Measurements from ENCODE around the gene GRAMD4.

GRAMD4 gene

DNA sequence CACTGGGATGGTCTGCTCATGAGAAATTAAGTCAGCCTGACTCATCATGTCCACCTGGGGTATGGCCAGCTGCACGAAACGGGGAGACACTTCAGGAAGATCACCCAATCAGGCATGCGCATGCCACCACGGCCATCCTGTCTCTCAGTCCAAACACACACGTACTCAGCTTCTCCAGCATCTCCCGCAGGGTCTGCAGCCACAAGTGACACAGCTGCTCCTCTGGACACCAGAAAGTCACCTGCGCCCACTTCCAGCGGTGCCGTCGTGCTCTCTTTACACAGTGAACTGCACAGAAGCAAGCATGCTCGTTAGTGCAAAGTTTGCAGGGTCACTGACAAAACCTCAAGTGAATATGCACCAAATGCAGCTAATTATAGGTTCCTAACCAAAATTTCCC is 99.7 kb downstream of the GRAMD4 start:
- no peak for DNase-seq (ENCODE audit: low read depth in 2 of 2)

DNA sequence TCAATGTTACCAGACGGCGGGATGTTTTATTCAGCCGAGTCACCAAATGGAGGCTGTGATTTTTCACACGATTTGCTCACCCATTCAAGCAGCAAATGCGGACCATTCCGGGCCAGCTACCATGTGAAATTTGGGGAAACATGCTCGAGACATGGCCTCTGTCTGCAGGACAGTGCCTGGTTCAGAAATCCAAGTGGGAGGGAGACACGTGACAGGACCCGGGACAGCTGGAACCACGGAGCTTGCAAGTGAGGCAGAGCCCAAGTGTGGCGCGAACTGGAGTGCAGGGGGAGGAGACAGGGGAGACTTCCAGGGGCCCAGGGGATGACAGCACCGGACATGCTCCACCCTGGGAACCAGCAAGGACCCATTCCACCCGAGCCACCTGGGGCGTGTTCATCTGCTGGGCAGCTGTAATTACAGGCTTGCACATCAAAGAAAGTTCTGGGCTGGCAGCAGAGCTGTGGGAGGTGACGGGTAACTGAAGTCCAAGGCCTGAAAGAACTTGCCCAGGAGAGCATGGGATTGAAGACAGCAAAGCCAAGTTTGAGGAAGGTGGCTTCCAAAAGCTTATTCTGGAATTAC is 101.4 kb downstream of the GRAMD4 start:
- no peak for DNase-seq (ENCODE audit: low read depth in 2 of 2)

DNA sequence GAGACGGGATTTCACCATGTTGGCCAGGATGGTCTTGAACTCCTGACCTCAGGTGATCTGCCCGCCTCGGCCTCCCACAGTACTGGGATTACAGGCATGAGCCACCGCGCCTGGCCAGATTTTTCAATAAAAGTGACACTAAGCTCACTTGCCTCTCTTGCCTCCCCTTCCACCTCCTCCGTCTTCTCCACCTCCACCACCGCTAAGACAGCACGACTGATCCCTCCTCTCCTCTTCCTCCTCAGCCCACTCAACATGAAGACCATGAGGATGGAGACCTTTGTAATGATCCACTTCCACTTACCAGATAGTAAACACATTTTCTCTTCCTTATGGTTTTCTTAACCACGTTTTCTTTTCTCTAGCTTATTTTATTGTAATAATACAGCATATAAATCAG is 103.7 kb downstream of the GRAMD4 start:
- no peak for DNase-seq (ENCODE audit: low read depth in 2 of 2)

DNA sequence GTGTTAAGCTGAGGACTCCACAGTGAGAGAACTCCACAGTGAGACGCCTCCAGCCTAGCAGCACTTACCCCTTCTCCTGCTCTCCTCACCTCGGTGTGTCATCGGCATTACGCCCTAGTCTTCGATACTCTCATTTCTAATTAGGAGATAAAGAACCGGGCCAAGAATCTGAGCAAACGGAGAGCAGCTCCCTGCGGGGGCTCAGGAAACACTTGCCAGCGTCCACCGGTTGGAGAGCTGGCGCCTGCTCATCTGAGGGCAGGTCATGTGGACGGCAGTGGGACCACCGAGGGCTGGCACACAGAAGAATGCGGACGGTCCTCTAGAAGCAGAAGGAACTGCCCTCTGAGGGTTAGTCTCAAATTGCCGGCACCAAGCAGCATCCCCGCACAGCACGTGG is 104.9 kb downstream of the GRAMD4 start:
- no peak for DNase-seq (ENCODE audit: low read depth in 2 of 2)

DNA sequence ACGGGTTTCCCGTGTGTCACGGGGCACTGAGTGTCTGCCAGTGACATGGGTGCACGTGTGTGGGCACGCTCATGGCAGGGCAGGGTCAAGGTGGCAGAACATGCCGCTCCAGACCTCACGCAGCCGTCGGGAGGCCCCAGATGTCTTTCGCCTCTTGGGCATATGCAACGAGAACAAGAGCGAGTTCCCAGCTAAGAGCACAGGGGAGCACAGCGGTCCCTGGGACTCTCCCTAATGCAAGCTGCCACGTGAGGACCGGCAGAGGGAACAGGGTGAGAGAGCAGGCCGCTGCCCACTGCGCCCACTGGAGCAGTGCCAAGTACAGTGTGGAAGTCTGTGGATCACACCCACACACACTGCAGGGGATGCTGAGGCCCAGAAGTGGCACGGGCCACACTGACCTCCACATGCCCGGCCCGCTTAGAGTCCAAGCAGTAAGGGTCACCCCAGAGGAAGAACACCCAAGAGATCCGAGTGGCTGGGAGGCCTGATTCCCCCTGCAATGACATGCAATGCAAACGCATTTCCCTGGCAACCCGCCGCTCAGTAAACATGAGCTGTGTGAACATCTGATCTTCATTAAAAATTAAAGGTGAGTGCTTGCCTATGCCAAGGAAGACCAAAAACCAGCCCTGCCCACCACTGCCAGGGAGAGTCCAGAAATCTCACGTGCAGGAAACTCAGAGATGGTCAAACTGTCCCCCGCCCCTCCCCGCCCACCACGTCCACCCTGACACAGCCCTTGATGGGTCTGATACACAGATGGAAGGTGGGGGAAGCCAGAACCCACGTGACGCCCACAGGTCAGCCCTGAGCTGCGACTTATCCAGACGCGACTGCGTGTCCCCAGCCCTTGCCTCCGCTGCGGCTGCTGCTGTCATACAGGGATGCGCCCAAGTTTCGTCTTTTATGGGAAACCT is 106.1 kb downstream of the GRAMD4 start:
- no peak for DNase-seq (ENCODE audit: low read depth in 2 of 2)

DNA sequence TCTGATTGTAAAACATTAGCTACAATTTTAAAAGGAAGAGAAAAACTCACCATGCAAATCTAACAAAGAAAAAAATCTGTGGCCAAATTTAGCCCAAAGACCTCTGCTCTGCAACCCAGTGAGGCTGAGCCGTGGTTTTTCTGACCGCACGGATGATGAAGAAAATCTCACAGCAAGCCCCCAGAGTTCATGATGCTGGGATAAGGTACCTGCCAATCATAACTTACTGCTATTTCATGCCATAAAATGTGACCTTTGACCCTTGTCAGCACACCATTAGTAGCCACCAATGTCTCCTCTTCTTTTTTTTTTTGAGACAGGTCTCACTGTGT is 106.8 kb downstream of the GRAMD4 start:
- DNase-seq (ENCODE audit: low read depth in 2 of 2) = no peak

DNA sequence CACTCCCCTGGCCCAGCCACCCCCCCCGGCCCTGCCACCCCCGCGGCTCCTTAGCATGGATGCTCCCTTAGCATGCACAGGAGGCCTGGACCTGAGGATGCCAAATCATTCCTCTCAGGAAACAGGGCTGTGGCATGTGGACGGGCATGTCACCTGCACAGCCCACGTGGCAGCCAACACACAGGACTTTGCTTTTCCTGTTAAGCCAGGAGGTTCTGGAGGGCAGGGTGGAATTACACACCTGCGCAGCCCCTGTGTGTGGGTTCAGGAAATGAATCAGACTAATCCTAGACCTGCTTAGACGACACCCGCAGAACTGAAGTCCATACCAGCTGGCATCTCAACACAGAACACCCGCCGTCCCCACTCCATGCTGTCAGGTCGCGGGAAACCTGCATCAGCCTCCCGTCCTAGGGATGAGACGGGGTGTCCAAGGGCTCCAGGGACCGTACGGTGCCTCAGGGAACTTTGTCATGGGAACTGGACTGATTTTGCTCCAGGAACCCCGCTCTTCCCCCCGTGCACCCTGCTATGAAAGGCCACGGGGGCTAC is 107.7 kb downstream of the GRAMD4 start:
- DNase-seq (ENCODE audit: low read depth in 2 of 2) = no peak

DNA sequence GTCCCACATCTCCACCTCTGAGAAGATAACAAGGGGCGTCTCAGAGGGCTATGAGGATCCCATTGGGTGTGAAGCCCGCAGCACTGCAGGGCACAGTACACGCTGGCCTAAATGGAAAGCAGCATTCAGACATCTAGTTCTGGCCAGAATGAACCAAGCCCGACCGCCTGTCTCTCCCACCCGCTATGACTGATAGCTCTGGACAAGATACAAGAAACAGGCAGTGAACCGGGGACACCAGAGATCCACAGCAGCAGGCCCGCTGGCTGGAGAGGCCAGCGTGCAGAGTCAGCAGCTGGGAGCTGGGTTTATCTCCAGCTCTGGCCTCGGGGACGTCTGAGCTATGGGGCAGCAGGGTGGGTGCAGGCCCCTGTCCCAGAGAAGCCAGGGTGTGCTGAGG is 108.3 kb downstream of the GRAMD4 start:
- no peak for DNase-seq (ENCODE audit: low read depth in 2 of 2)

All from stimulated activated CD4-positive, alpha-beta T cell treated with anti-CD3 and anti-CD28 coated beads, Interleukin-15, amount 100 ng/mL, for 48 hours (primary cell).